Activated T-cell treated with anti-CD3 and anti-CD28 coated beads, Interleukin-2, amount 50 U/mL, for 48 hours (primary cell): Measurements from ENCODE around the gene SH3BP5L.
A peak's percentile ranks its signal among the peaks of the same experiment; 100 is the strongest.
"Not testable (repeated sequence)": the region's sequence is repeated elsewhere in the genome, so short reads cannot be mapped to it uniquely, and the experiment has no call there.

ENCODE experiments used
- DNase-seq, 2 experiments: peaks; one replicate each; pipeline ENCODE4 v3.0.0-alpha.2; 2020

SH3BP5L gene

GRCh38 chr1:248850536-248851251 lies 25.0 kb upstream of the SH3BP5L start:
- DNase-seq, result no peak

GRCh38 chr1:248850124-248850523 lies 24.4 kb upstream of the SH3BP5L start:
- no peak for DNase-seq

GRCh38 chr1:248849637-248850036 lies 23.9 kb upstream of the SH3BP5L start:
- DNase-seq, result peak in 1 of 2 experiments; percentile 15

- peak in 1 of 2 experiments; percentile 14 for DNase-seq
Observed at GRCh38 chr1:248849152-248849551, 23.4 kb upstream of the SH3BP5L start.

- peak in 1 of 2 experiments; percentile 14 for DNase-seq
Observed at GRCh38 chr1:248848602-248849001, 22.9 kb upstream of the SH3BP5L start.

DNA sequence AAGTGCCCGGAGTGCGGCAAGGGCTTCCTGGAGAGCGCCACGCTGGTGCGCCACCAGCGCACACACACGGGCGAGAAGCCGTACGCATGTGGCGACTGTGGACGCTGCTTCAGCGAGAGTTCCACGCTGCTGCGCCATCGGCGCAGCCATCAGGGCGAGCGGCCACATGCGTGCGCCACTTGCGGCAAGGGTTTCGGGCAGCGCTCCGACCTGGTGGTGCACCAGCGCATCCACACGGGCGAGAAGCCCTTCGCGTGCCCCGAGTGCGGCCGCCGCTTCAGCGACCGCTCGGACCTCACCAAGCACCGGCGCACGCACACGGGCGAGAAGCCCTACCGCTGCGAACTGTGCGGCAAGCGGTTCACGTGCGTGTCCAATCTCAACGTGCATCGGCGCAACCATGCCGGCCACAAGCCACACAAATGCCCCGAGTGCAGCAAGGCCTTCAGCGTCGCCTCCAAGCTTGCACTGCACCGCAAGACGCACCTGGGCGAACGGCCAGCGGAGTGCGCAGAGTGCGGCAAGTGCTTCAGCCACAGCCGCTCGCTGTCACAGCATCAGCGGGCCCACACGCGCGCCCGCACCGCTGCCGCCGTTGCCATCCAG lies 22.3 kb upstream of the SH3BP5L start:
- peak in 1 of 2 experiments; percentile 11 for DNase-seq

- DNase-seq, result peak in 1 of 2 experiments; percentile 11
Observed at GRCh38 chr1:248847181-248847955, 21.7 kb upstream of the SH3BP5L start.

DNA sequence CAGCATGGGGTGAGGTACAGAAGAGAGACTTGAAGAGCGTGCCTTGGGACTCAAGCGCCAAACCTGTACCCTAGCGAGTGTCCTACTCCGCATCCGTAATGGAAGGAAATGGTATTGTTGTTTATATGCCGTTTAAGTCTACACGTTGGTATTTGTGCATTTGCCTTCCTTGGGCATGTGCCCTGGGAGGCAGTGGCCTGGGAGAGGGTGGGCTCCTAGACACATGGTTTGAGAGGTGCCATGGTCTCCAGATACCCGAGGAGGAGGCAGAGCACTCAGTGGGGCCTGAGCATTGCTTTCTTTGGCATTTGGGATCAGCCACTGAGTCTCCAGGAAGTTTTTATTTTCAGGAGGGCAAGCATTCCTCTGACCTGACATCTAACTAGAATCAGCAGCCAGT lies 18.8 kb upstream of the SH3BP5L start:
- DNase-seq, result no peak

- DNase-seq, result no peak
Observed at GRCh38 chr1:248843687-248844086, 18.0 kb upstream of the SH3BP5L start.

DNA sequence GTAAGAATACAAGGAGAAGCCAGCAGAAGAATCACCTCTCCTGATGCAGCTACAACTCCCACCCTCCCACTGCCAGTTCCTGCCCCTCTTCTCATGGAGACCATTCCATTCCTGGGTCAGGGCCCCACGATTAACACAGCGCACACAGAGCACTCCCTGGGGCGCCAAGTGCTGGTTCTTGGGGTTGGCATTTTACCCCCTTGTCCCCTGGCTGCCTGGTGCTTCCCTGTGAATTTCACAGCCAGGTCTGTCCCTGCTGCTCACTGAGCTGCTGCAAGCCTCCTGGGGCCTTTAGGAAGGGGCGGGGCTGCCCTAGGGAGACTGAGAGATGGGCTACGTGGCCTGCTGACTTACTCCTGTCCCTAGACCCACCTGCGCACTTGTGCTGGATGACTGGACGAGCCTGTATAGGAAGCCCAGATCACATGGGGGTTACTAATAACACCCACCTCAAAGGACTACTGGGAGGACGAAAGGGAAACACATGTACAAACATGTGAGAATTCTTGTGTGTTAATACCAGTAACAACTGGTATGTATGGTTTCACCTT lies 17.1 kb upstream of the SH3BP5L start:
- DNase-seq, result peak in 1 of 2 experiments; percentile 19

DNA sequence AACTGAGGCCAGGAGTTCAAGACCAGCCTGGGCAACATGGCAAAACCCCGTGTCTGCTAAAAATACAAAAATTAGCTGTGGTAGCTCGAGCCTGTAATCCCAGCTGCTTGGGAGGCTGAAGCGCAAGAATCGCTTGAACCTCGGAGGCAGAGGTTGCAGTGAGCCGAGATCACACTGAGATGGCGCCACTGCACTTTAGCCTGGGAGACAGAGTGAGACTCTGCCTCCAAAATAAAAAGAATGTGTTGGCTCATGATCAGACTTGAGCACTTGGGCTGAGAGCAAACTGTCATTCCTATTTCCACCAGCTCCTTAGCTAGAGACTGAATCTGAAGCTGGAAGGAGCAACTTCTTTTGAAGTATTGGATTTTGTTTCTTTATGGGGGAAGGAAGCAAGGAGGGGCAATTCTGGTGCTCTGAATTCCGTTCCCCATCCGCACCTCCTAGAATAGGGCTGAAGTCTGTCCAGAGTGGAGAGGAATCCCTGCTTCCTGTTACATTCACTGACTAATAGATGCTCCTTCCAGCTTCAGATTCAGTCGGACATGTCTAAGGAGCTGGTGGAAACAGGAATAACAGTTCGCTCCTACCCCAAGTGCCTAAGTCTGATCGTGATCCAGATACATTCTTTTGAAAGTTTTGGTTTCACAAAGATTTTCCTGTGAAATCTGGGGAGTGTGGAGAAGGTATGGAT lies 16.1 kb upstream of the SH3BP5L start:
- peak; percentile 45 to 52 for DNase-seq

GRCh38 chr1:248840946-248841345 lies 15.2 kb upstream of the SH3BP5L start:
- DNase-seq, result peak in 1 of 2 experiments; percentile 17

GRCh38 chr1:248839168-248839555 lies 13.4 kb upstream of the SH3BP5L start:
- DNase-seq, result no peak

- DNase-seq, result peak; percentile 91 to 92
Observed at GRCh38 chr1:248838357-248839167, 12.8 kb upstream of the SH3BP5L start.

GRCh38 chr1:248837781-248838356 lies 12.2 kb upstream of the SH3BP5L start, which contains the start of gene ZNF672:
Gene ZNF672, plus strand, starts transcription at chr1:248838224. Its CDS starts 9,051 bp downstream, at chr1:248847275.
- peak; percentile 95 to 96 for DNase-seq

- DNase-seq, result no peak
Observed at GRCh38 chr1:248837045-248837780, 11.5 kb upstream of the SH3BP5L start.

- DNase-seq, result no peak
Observed at GRCh38 chr1:248834343-248834940, 8.7 kb upstream of the SH3BP5L start.

DNA sequence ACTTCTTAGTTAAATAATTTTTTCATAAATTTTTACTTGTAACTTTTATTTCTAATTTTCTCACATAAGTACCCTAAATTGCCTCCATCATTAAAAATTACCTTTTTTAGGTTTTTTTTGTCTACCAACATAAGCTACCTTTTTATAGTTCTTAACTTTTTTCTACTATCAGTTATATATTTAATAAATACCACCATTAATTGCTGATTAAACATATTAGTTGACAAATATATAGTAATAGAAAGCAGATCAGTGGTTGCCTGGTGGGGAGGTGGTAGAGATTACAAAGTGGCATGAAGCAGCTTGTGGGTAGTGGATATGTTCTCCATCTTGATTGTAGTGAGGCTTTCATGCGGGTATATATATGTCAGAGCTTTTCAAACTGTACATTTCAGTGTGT lies 6.1 kb upstream of the SH3BP5L start:
- DNase-seq, result no peak

GRCh38 chr1:248830718-248831017 lies 5.0 kb upstream of the SH3BP5L start:
- DNase-seq, result not testable (repeated sequence)

GRCh38 chr1:248828845-248829244 lies 3.1 kb upstream of the SH3BP5L start:
- no peak for DNase-seq

DNA sequence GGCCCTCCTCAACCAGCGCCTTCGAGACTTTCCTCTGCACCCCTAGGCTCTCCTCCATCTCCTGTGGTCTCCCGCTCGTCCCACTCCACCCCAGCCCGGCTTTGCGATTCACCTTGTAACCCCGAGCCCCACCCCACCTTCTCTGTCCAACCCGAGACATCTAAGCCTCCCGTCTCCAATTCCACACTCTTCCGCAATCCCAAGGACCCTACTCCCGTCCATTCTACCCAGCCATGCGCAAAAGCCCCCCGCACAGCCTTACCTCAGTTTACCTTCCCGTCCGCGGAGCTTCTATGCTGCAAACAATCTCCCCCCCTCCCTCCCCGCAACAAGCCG lies 174 bp downstream of the SH3BP5L start:
- no peak for DNase-seq
